Measurements from ENCODE around the gene GAS2.

The GAS2 gene

GRCh38 chr11:22666325-22666687 is at the start of gene GAS2:
TSS of gene GAS2 (plus strand) at chr11:22666611. CDS start at chr11:22674870, 8,259 bp downstream.
- no peak for TF ChIP-seq CTCF (IDR thresholded peaks at IDR 0.05)
- Histone ChIP-seq H3K27ac (no peak within 1 kb of the TSS), H3K4me3 (peak within 1 kb of the TSS; percentile 62)
- DNase-seq (ENCODE audit: low spot score) = no peak

- Histone ChIP-seq H3K4me3 (no peak overlapping the region), H3K27ac (no peak overlapping the region)
- no peak for TF ChIP-seq CTCF (IDR thresholded peaks at IDR 0.05)
- no peak for DNase-seq (ENCODE audit: low spot score)
Observed at GRCh38 chr11:22617868-22618267, 48.5 kb upstream of the GAS2 start.

GRCh38 chr11:22624742-22625447 is 41.5 kb upstream of the GAS2 start:
- H3K4me3 ChIP-seq = peak overlapping the region; percentile 95
- no peak for TF ChIP-seq CTCF (IDR thresholded peaks at IDR 0.05)

GRCh38 chr11:22625448-22626287 is 40.7 kb upstream of the GAS2 start, which contains the start of gene FANCF:
TSS of gene FANCF (minus strand) at chr11:22625823. CDS start at chr11:22625810, 13 bp downstream.
- no peak for TF ChIP-seq CTCF (IDR thresholded peaks at IDR 0.05)
- peak; percentile 96 for DNase-seq (ENCODE audit: low spot score)
- Histone ChIP-seq H3K27ac (peak within 1 kb of the TSS; percentile 78 to 94), H3K4me3 (peak within 1 kb of the TSS; percentile 95)

More at GRCh38 chr11:22624742-22625447, 41.5 kb upstream of the GAS2 start:
- H3K27ac ChIP-seq = peak overlapping the region; percentile 78 to 94
- DNase-seq (ENCODE audit: low spot score) = no peak

- H3K4me3 ChIP-seq = peak overlapping the region; percentile 95
- H3K27ac ChIP-seq = peak overlapping the region in 1 of 2 donors; percentile 78
- no peak for TF ChIP-seq CTCF (IDR thresholded peaks at IDR 0.05)
- DNase-seq (ENCODE audit: low spot score) = no peak
Observed at GRCh38 chr11:22626573-22627239, 39.7 kb upstream of the GAS2 start.

GRCh38 chr11:22627421-22627820 is 39.0 kb upstream of the GAS2 start:
- no peak for DNase-seq (ENCODE audit: low spot score)
- TF ChIP-seq CTCF (IDR thresholded peaks at IDR 0.05) = no peak
- Histone ChIP-seq H3K27ac (no peak overlapping the region), H3K4me3 (no peak overlapping the region)
